NCI-H510A (cell line): ENCODE data around the gene TEKT1.
"Not testable (repeated sequence)": the region's sequence is repeated elsewhere in the genome, so short reads cannot be mapped to it uniquely, and the experiment has no call there.

Experiments
- DNase-seq: peaks from one replicate; lab custom pipeline; 2025; lab: John Stamatoyannopoulos, UW

Gene TEKT1

GRCh38 chr17:6831661-6832263 lies at the start of gene TEKT1:
TEKT1 (minus strand) TSS chr17:6831729; CDS start chr17:6830376, 1,353 bp downstream.
- no peak for DNase-seq

GRCh38 chr17:6879221-6879975 lies 47.9 kb upstream of the TEKT1 start:
- DNase-seq = not testable (repeated sequence)

GRCh38 chr17:6875276-6875675 lies 43.7 kb upstream of the TEKT1 start:
- DNase-seq = not testable (repeated sequence)

- DNase-seq = no peak
Measured at GRCh38 chr17:6872936-6873335, 41.4 kb upstream of the TEKT1 start.

- no peak for DNase-seq
Measured at GRCh38 chr17:6870841-6871240, 39.3 kb upstream of the TEKT1 start.

- DNase-seq = no peak
Measured at GRCh38 chr17:6868582-6868981, 37.1 kb upstream of the TEKT1 start.

- no peak for DNase-seq
Measured at GRCh38 chr17:6867849-6868248, 36.3 kb upstream of the TEKT1 start.

GRCh38 chr17:6862825-6863224 lies 31.3 kb upstream of the TEKT1 start:
- no peak for DNase-seq

GRCh38 chr17:6862122-6862521 lies 30.6 kb upstream of the TEKT1 start:
- DNase-seq = no peak

GRCh38 chr17:6857904-6858303 lies 26.4 kb upstream of the TEKT1 start:
- no peak for DNase-seq

- DNase-seq = no peak
Measured at GRCh38 chr17:6857336-6857735, 25.8 kb upstream of the TEKT1 start.

GRCh38 chr17:6856051-6856450 lies 24.5 kb upstream of the TEKT1 start:
- no peak for DNase-seq

- no peak for DNase-seq
Measured at GRCh38 chr17:6853764-6854442, 22.4 kb upstream of the TEKT1 start.

- DNase-seq = not testable (repeated sequence)
Measured at GRCh38 chr17:6848545-6849179, 17.1 kb upstream of the TEKT1 start.

- not testable (repeated sequence) for DNase-seq
Measured at GRCh38 chr17:6846138-6846537, 14.6 kb upstream of the TEKT1 start.

- not testable (repeated sequence) for DNase-seq
Measured at GRCh38 chr17:6844406-6844805, 12.9 kb upstream of the TEKT1 start.

GRCh38 chr17:6843241-6843880 lies 11.8 kb upstream of the TEKT1 start:
- no peak for DNase-seq

GRCh38 chr17:6841769-6842168 lies 10.2 kb upstream of the TEKT1 start:
- DNase-seq = not testable (repeated sequence)

- no peak for DNase-seq
Measured at GRCh38 chr17:6830383-6830986, 1.0 kb downstream of the TEKT1 start.

- no peak for DNase-seq
Measured at GRCh38 chr17:6823011-6823442, 8.5 kb downstream of the TEKT1 start.

GRCh38 chr17:6818938-6819337 lies 12.6 kb downstream of the TEKT1 start:
- no peak for DNase-seq

GRCh38 chr17:6816368-6816767 lies 15.2 kb downstream of the TEKT1 start:
- not testable (repeated sequence) for DNase-seq
